Subcutaneous abdominal adipose tissue (tissue), 5 donors: ENCODE results near the gene TRIM6.

Experiments used
- H3K27ac ChIP-seq: one replicate; pipeline ENCODE4 v1.7.0; 2013; ENCODE audit warnings: low read depth, mild to moderate bottlenecking, inconsistent platforms, low read length, moderate library complexity
- H3K27me3 ChIP-seq, 5 donors: one replicate each; pipeline ENCODE4 v1.7.0; 2013; ENCODE audit warnings: low read length in 5 of 5, inconsistent platforms in 1 of 5; ENCODE audit not compliant: control insufficient read depth in 5 of 5, insufficient read depth in 4 of 5
- H3K36me3 ChIP-seq, 5 donors: one replicate each; pipeline ENCODE4 v1.7.0; 2013; ENCODE audit warnings: low read length in 5 of 5; ENCODE audit not compliant: control insufficient read depth in 5 of 5, insufficient read depth in 5 of 5
- H3K4me1 ChIP-seq, 5 donors: one replicate each; pipeline ENCODE4 v1.7.0; 2013; ENCODE audit warnings: low read length in 5 of 5, mild to moderate bottlenecking in 3 of 5, moderate library complexity in 1 of 5; ENCODE audit not compliant: control insufficient read depth in 5 of 5, insufficient read depth in 5 of 5
- H3K4me3 ChIP-seq, 5 donors: one replicate each; pipeline ENCODE4 v1.7.0; 2013; ENCODE audit warnings: low read length in 5 of 5, low read depth in 1 of 5
- H3K9ac ChIP-seq, 5 donors: one replicate each; pipeline ENCODE4 v1.7.0; 2013; ENCODE audit warnings: low read length in 5 of 5, mild to moderate bottlenecking in 4 of 5, moderate library complexity in 3 of 5
- H3K9me3 ChIP-seq, 5 donors: one replicate each; pipeline ENCODE4 v1.7.0; 2013; ENCODE audit warnings: low read length in 5 of 5; ENCODE audit not compliant: control insufficient read depth in 5 of 5
- donor health status: healthy.
- donor health status: healthy.
- donor health status: healthy.
- donor health status: healthy.
- donor health status: healthy.

TRIM6 gene, protein sequence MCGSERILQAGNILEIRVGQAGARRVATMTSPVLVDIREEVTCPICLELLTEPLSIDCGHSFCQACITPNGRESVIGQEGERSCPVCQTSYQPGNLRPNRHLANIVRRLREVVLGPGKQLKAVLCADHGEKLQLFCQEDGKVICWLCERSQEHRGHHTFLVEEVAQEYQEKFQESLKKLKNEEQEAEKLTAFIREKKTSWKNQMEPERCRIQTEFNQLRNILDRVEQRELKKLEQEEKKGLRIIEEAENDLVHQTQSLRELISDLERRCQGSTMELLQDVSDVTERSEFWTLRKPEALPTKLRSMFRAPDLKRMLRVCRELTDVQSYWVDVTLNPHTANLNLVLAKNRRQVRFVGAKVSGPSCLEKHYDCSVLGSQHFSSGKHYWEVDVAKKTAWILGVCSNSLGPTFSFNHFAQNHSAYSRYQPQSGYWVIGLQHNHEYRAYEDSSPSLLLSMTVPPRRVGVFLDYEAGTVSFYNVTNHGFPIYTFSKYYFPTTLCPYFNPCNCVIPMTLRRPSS

DNA sequence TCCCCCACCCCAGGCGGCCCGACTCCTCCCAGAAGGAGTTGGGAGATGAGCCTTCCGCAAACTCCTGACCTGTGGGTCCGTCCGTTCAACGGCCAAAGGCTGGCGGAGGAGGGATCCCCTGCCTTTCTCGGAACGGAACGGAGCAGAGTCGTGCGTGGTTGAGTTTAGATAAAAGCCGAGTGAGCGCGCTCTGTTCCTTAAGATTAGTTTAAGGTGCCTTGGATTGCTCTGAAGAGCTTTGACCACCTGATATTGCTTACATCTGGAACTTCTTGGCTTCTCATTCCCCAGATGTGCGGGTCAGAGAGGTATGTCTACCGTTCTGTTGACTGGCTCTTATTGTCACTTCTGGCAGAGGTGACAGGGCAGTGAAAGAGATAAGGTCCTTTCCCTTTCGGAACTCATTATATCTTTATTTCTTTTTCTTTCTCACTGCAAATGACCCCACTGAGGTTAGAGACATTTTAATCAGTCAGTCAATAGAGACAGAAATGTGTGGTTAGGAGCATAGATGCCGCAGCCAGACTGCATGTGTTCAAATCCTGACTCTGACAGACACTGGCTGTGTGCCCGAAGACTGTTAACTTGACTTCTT is at the start of gene TRIM6:
TSS of gene TRIM6 (plus strand) at position 31 of the 595 bp plus-strand sequence. CDS start at position 292, 261 bp downstream.
- H3K27ac ChIP-seq: peak within 1 kb of the TSS; percentile 66

GRCh38 chr11:5547982-5548381 is 48.5 kb upstream of the TRIM6 start:
- H3K4me1 ChIP-seq: no peaks in the 10 kb centered on the region
- H3K9ac ChIP-seq: no peak overlapping the region
- no peaks in the 10 kb centered on the region for H3K27me3 ChIP-seq
- no peaks in the 10 kb centered on the region for H3K36me3 ChIP-seq
- no peak overlapping the region for H3K27ac ChIP-seq
- no peak overlapping the region for H3K4me3 ChIP-seq
- no peaks in the 10 kb centered on the region for H3K9me3 ChIP-seq

More for the DNA sequence above, at the start of gene TRIM6:
- Histone ChIP-seq H3K4me3 (peak within 1 kb of the TSS; percentile 74 to 91 (median 78)), H3K4me1 (peaks cover 0 to 39% (median 31%) of the 10 kb centered on the region in 5 donors), H3K27me3 (no peaks in the 10 kb centered on the region), H3K36me3 (no peaks in the 10 kb centered on the region), H3K9ac (peak within 1 kb of the TSS; percentile 16 to 88 (median 79)), H3K9me3 (no peaks in the 10 kb centered on the region)

GRCh38 chr11:5548440-5548839 is 48.0 kb upstream of the TRIM6 start, which contains the start of gene OR52H1:
Gene OR52H1, minus strand, starts transcription at chr11:5548540. Its CDS starts 3,035 bp downstream, at chr11:5545505.
- no peak within 1 kb of the TSS for H3K27ac ChIP-seq
- no peak within 1 kb of the TSS for H3K9ac ChIP-seq
- H3K4me1 ChIP-seq: no peaks in the 10 kb centered on the region
- H3K9me3 ChIP-seq: no peaks in the 10 kb centered on the region
- H3K36me3 ChIP-seq: no peaks in the 10 kb centered on the region
- H3K4me3 ChIP-seq: no peak within 1 kb of the TSS
- H3K27me3 ChIP-seq: no peaks in the 10 kb centered on the region

DNA sequence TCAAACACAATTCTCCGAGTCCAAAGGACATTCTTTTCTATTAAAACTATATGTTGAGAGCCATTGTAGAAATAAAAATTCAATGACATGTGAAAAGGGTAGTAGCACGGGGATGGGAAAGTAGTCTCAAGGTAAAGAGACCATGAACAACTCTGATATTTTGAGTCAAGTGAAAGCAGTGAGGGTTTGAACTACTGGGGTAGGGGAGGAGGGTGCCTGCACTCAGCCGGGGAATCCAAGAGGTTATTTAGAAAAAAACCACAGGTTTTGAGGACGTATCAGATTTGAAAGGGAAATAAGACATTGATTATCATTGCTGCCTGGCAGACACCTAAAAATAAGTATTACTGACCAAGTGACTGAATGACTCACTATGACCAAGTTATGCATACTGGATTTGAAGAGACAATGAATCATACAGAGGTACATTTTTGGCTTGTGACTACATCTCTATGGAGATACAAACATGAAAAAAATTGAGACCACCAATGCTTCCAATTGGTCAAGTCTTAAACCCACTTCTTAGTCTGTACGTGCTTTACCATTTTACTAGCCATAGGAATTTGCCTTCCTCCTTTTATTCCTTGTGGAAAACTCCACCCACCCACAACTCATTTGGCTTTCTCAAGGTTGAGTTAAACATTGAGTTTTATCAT is 45.9 kb upstream of the TRIM6 start:
- H3K27ac ChIP-seq: no peak overlapping the region
- no peaks in the 10 kb centered on the region for H3K27me3 ChIP-seq
- no peaks in the 10 kb centered on the region for H3K9me3 ChIP-seq
- no peak overlapping the region for H3K9ac ChIP-seq
- no peak overlapping the region for H3K4me3 ChIP-seq
- H3K4me1 ChIP-seq: no peaks in the 10 kb centered on the region
- no peaks in the 10 kb centered on the region for H3K36me3 ChIP-seq

DNA sequence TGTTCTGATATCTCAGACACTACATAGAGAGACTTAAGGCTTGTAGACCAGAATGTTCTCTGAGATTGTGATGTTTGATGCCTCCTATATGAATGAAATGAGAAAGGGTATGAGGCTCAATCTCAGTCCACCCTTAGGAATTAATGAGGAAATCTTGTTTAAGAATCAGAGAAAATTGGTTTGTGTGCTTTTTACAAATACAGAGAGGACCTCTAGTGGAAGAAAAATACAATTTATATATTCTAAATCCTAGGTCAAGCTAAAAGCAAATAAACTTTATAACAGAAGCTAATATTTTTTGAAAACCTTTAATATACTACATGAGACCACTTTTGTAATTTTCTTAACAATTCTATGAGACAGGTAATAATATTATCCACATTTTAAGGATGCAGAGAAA is 43.1 kb upstream of the TRIM6 start:
- Histone ChIP-seq H3K27ac (no peak overlapping the region), H3K36me3 (no peaks in the 10 kb centered on the region), H3K9me3 (no peaks in the 10 kb centered on the region), H3K9ac (no peak overlapping the region), H3K27me3 (no peaks in the 10 kb centered on the region), H3K4me1 (peaks cover 0 to 6% (median 0%) of the 10 kb centered on the region in 5 donors), H3K4me3 (no peak overlapping the region)

GRCh38 chr11:5556596-5557188 is 39.7 kb upstream of the TRIM6 start:
- no peaks in the 10 kb centered on the region for H3K27me3 ChIP-seq
- no peak overlapping the region for H3K9ac ChIP-seq
- H3K27ac ChIP-seq: no peak overlapping the region
- no peaks in the 10 kb centered on the region for H3K36me3 ChIP-seq
- H3K9me3 ChIP-seq: no peaks in the 10 kb centered on the region
- H3K4me3 ChIP-seq: no peak overlapping the region
- H3K4me1 ChIP-seq: peaks cover 0 to 6% (median 0%) of the 10 kb centered on the region in 5 donors

DNA sequence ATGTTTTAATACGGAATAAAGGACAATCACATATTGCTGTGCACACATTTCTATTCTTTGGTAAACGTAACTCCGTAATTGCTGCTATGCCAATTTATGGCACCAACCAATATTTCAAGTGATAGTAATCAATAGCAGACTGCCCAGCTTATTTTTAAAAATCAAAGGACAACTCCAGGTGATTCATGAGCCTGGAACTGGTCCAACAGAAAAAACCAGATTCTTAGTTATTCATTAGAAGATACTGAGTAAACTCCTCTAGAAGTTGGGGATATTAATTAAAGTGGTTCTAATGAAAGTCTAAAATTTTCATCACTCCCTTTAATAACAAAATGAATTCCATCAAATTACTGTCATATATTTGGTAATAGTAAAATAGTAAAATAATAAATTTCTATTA is 38.7 kb upstream of the TRIM6 start:
- no peak overlapping the region for H3K4me3 ChIP-seq
- H3K27ac ChIP-seq: no peak overlapping the region
- no peak overlapping the region for H3K9ac ChIP-seq
- peaks cover 0 to 6% (median 0%) of the 10 kb centered on the region in 5 donors for H3K4me1 ChIP-seq
- H3K9me3 ChIP-seq: no peaks in the 10 kb centered on the region
- no peaks in the 10 kb centered on the region for H3K36me3 ChIP-seq
- no peaks in the 10 kb centered on the region for H3K27me3 ChIP-seq

- Histone ChIP-seq H3K36me3 (no peaks in the 10 kb centered on the region), H3K4me1 (no peaks in the 10 kb centered on the region), H3K27ac (no peak overlapping the region), H3K9ac (no peak overlapping the region), H3K27me3 (no peaks in the 10 kb centered on the region), H3K9me3 (no peaks in the 10 kb centered on the region), H3K4me3 (no peak overlapping the region)
Observed at GRCh38 chr11:5564259-5565019, 32.0 kb upstream of the TRIM6 start.

DNA sequence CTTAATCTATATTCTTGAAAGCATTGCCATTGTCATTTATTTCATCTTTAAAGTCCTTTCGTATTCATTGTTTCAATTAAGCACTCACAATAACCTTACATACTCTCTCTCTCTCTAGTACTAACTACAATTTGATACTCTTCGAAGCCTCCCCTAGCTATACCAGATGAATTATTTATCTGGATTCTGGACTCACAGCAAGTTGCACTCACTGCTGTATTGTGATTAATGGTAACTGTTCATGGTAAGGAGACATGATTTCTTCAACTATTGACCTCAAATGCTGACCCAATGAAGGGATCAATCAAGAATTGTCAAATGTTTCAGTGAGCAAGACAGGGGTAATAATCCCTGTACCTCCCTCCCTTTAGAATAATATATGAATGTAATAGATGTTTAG is 21.8 kb upstream of the TRIM6 start:
- no peaks in the 10 kb centered on the region for H3K36me3 ChIP-seq

More for the DNA sequence above, 21.8 kb upstream of the TRIM6 start:
- H3K27me3 ChIP-seq: no peaks in the 10 kb centered on the region
- H3K9ac ChIP-seq: no peak overlapping the region
- H3K4me3 ChIP-seq: no peak overlapping the region
- H3K4me1 ChIP-seq: no peaks in the 10 kb centered on the region
- H3K9me3 ChIP-seq: no peaks in the 10 kb centered on the region
- H3K27ac ChIP-seq: no peak overlapping the region
